Keratinocyte (primary cell): ENCODE data around the gene NPNT. TPM values are rescaled to one million over a fixed set of nuclear protein-coding genes. Genes with fewer than 3 reads are reported as not detected.

ENCODE experiments used
- DNase-seq: peaks from one replicate; pipeline ENCODE4 v3.0.0-alpha.2; 2011; ENCODE audit warnings: low read depth, missing footprints, low spot score
- FAIRE-seq: peaks from 2 replicates; lab custom pipeline; 2011; peaks lifted over from hg19 to GRCh38; lab: Jason Lieb, UNC
- H2AFZ ChIP-seq: 2 replicates; pipeline ENCODE4 v1.6.0; 2012; ENCODE audit warnings: low read length, control low read depth, inconsistent platforms; ENCODE audit not compliant: control insufficient read depth
- H3K27ac ChIP-seq: 2 replicates; pipeline ENCODE4 v1.5.1; 2011; ENCODE audit warnings: low read length; ENCODE audit not compliant: control insufficient read depth, insufficient read depth
- H3K27me3 ChIP-seq: 3 replicates; pipeline ENCODE4 v1.6.0; 2011; ENCODE audit warnings: low read length; ENCODE audit not compliant: control insufficient read depth, insufficient read depth; ENCODE audit errors: extremely low read depth
- H3K36me3 ChIP-seq, 2 experiments: 2 replicates in 1 of 2; 3 replicates in 1 of 2; pipeline ENCODE4 v1.5.1; 2011; ENCODE audit warnings: low read length in 2 of 2, mild to moderate bottlenecking in 1 of 2; ENCODE audit not compliant: control insufficient read depth in 2 of 2, insufficient read depth in 2 of 2; ENCODE audit errors: extremely low read depth in 1 of 2
- H3K4me1 ChIP-seq: 3 replicates; pipeline ENCODE4 v1.5.1; 2011; ENCODE audit warnings: low read length; ENCODE audit not compliant: control insufficient read depth, insufficient read depth; ENCODE audit errors: extremely low read depth
- H3K4me2 ChIP-seq: 3 replicates; pipeline ENCODE4 v1.6.0; 2011; ENCODE audit warnings: low read depth, low read length; ENCODE audit not compliant: control insufficient read depth, insufficient read depth; ENCODE audit errors: extremely low read depth
- H3K4me3 ChIP-seq, 3 experiments: fragments of 200-600 bp in 1 of 3; sonication (generic) in 1 of 3; 2 replicates in 2 of 3; 3 replicates in 1 of 3; pipeline ENCODE4 v1.5.1; 2011 to 2016; ENCODE audit warnings: low read length in 3 of 3, mild to moderate bottlenecking in 3 of 3, control low read depth in 2 of 3, inconsistent platforms in 1 of 3, low read depth in 1 of 3, mixed read lengths in 1 of 3, mixed run types in 1 of 3, moderate library complexity in 1 of 3; ENCODE audit not compliant: control insufficient read depth in 2 of 3, insufficient read depth in 2 of 3; ENCODE audit errors: extremely low read depth in 1 of 3
- H3K79me2 ChIP-seq: 2 replicates; pipeline ENCODE4 v1.6.0; 2012; ENCODE audit warnings: low read length; ENCODE audit not compliant: control insufficient read depth, insufficient read depth
- H3K9ac ChIP-seq: 3 replicates; pipeline ENCODE4 v1.6.0; 2011; ENCODE audit warnings: low read length; ENCODE audit not compliant: control insufficient read depth, insufficient read depth; ENCODE audit errors: extremely low read depth
- H3K9me1 ChIP-seq: 3 replicates; pipeline ENCODE4 v1.6.0; 2011; ENCODE audit warnings: low read length; ENCODE audit not compliant: control insufficient read depth, insufficient read depth; ENCODE audit errors: extremely low read depth
- H3K9me3 ChIP-seq: 2 replicates; pipeline ENCODE4 v1.5.1; 2012; ENCODE audit warnings: low read depth, low read length; ENCODE audit not compliant: control insufficient read depth
- H4K20me1 ChIP-seq: 3 replicates; pipeline ENCODE4 v1.6.0; 2011; ENCODE audit warnings: low read length; ENCODE audit not compliant: control insufficient read depth, insufficient read depth; ENCODE audit errors: extremely low read depth
- EZH2 ChIP-seq: IDR thresholded peaks from one replicate; pipeline ENCODE4 v1.6.1; 2012; ENCODE audit warnings: inconsistent platforms, mild to moderate bottlenecking, low read length, moderate library complexity
- dilution Hi-C: fragments of 300-500 bp; cut with MboI; formaldehyde crosslinking; loops from one replicate; pipeline ENCODE4 v1.7.0; 2020; ENCODE audit warnings: low sequenced_read_pairs; ENCODE audit not compliant: extremely low pct_ligation_motif_present
- polyA plus RNA-seq, 5 experiments: library from polyadenylated mRNA; depleted of rRNA in 3 of 5; stranded (reverse) in 3 of 5; stranded (forward) in 1 of 5; unstranded in 1 of 5; fragments of >200 nt; gene quantifications; 1 replicate in 1 of 5; 2 replicates in 3 of 5; 3 replicates in 1 of 5; pipeline versions ENCODE4 v1.2.1 to v1.2.3, GENCODE V29; 2011 to 2012; ENCODE audit warnings: missing spikeins in 2 of 5, low read depth in 1 of 5, low replicate concordance in 1 of 5
- TF ChIP-seq, protein P1 (sequence below), 3 experiments: IDR thresholded peaks in 1 of 3; conservative IDR thresholded peaks in 1 of 3; optimal IDR thresholded peaks in 1 of 3; 2 replicates in 2 of 3; 3 replicates in 1 of 3; pipeline versions ENCODE3 to v1.5.1; 2011; ENCODE audit warnings: low read length in 3 of 3, mild to moderate bottlenecking in 3 of 3, moderate library complexity in 2 of 3, control low read depth in 1 of 3, inconsistent platforms in 1 of 3; ENCODE audit not compliant: insufficient read depth in 2 of 3; ENCODE audit errors: extremely low read depth in 1 of 3

Gene NPNT
- polyA plus RNA-seq, 1 donor (not counting 4 experiments of a cell fraction or from before 2014, with no cell fraction given) = 0.46 TPM

DNA sequence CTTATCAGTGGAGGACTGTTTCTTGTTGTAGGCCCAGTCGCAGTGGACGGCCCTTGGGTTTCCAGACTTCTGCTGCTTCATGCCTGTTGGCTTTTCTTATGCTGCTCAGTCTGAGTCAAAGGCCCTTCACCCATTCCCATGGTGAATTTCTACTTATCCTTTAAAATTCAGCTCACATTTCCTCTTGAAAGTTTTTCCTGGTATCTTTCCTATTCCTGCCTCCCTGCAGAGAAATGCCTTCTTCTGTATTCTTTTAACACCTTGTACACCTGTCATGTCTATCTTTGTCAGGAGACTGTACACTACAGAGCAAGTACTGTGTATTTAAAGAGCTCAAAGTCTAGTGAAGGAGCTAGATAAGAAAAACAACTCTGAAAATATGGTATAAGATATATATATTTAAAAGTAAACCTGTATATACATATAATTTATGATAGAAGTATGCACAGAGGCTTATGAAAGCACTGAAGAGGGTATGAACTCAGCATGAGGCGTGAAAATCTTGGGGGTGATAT, 22.0 kb downstream of the NPNT start:
- Histone ChIP-seq H3K9me3 (no peaks in the 10 kb centered on the region), H2AFZ (no peak overlapping the region), H4K20me1 (no peaks in the 10 kb centered on the region), H3K4me2 (no peak overlapping the region), H3K79me2 (no peaks in the 10 kb centered on the region), H3K27ac (no peak overlapping the region), H3K4me3 (no peak overlapping the region), H3K9ac (no peak overlapping the region), H3K4me1 (no peaks in the 10 kb centered on the region), H3K27me3 (no peaks in the 10 kb centered on the region), H3K9me1 (no peaks in the 10 kb centered on the region), H3K36me3 (no peaks in the 10 kb centered on the region)
- TF ChIP-seq, protein P1, sequence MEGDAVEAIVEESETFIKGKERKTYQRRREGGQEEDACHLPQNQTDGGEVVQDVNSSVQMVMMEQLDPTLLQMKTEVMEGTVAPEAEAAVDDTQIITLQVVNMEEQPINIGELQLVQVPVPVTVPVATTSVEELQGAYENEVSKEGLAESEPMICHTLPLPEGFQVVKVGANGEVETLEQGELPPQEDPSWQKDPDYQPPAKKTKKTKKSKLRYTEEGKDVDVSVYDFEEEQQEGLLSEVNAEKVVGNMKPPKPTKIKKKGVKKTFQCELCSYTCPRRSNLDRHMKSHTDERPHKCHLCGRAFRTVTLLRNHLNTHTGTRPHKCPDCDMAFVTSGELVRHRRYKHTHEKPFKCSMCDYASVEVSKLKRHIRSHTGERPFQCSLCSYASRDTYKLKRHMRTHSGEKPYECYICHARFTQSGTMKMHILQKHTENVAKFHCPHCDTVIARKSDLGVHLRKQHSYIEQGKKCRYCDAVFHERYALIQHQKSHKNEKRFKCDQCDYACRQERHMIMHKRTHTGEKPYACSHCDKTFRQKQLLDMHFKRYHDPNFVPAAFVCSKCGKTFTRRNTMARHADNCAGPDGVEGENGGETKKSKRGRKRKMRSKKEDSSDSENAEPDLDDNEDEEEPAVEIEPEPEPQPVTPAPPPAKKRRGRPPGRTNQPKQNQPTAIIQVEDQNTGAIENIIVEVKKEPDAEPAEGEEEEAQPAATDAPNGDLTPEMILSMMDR (optimal IDR thresholded peaks at IDR 0.05 in 1 of 3, IDR thresholded peaks at IDR 0.05 in 1 of 3, conservative IDR thresholded peaks at IDR 0.05 in 1 of 3; ENCODE audit: extremely low read depth in 1 of 3, insufficient read depth in 2 of 3, low read length in 3 of 3) = no peak
- no peak for TF ChIP-seq EZH2
- DNase-seq (no peak), FAIRE-seq (no peak)
- dilution Hi-C loops = no loop called here

DNA sequence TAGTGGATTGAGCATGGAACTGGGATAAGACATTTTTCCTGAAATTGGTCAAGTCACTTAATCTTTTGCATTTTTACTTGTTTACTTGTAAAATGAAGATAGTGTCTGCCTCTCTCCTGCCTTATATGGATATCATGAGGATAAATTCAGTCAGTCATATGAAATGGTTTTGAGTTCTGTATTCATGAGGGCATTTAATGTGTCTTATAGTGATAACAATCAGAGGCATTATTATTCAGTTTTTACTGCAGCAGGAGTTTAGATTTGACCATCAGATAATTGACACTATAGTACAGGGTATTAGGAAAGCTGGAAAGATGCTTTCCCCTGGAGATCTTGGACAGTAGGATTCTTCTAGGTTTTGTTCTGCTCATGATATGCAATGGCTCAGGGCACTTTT, 26.0 kb downstream of the NPNT start:
- peaks cover 10% of the 10 kb centered on the region for H3K4me1 ChIP-seq
- TF ChIP-seq EZH2 = no peak
- dilution Hi-C loops = no loop called here
- FAIRE-seq = no peak
- H3K4me2 ChIP-seq = no peak overlapping the region
- no peaks in the 10 kb centered on the region for H3K36me3 ChIP-seq
- H3K27me3 ChIP-seq = no peaks in the 10 kb centered on the region
- DNase-seq = no peak
- no peak overlapping the region for H3K9ac ChIP-seq
- no peak overlapping the region for H3K27ac ChIP-seq
- no peaks in the 10 kb centered on the region for H3K9me3 ChIP-seq
- no peaks in the 10 kb centered on the region for H3K79me2 ChIP-seq
- no peaks in the 10 kb centered on the region for H3K9me1 ChIP-seq
- H4K20me1 ChIP-seq = no peaks in the 10 kb centered on the region
- H2AFZ ChIP-seq = no peak overlapping the region
- H3K4me3 ChIP-seq = no peak overlapping the region
